HG02610 (cell line): Measurements from ENCODE around the gene SPRR1B.
"Not testable (repeated sequence)": the region's sequence is repeated elsewhere in the genome, so short reads cannot be mapped to it uniquely, and the experiment has no call there.

ENCODE experiments used
- ATAC-seq: cut with Tn5 transposase; IDR thresholded peaks from one replicate; pipeline ENCODE4 v1.9.1; 2021; ENCODE audit warnings: mild to moderate bottlenecking, moderate library complexity; ENCODE audit not compliant: unreplicated experiment

The SPRR1B gene

GRCh38 chr1:153035211-153035610, 4.2 kb downstream of the SPRR1B start:
- ATAC-seq: no peak

GRCh38 chr1:153040950-153041631, 10.1 kb downstream of the SPRR1B start, which contains the start of gene SPRR2D:
TSS of gene SPRR2D (minus strand) at chr1:153041120. CDS start at chr1:153040346, 774 bp downstream.
- no peak for ATAC-seq

GRCh38 chr1:153049211-153049610, 18.2 kb downstream of the SPRR1B start:
- no peak for ATAC-seq

GRCh38 chr1:153056111-153056510, 25.1 kb downstream of the SPRR1B start:
- not testable (repeated sequence) for ATAC-seq

- ATAC-seq: no peak
Measured at GRCh38 chr1:153057375-153057774, 26.4 kb downstream of the SPRR1B start, which contains the start of gene SPRR2A. TSS of gene SPRR2A (minus strand) at chr1:153057512. CDS start at chr1:153056735, 777 bp downstream.

- ATAC-seq: no peak
Measured at GRCh38 chr1:153058154-153058553, 27.2 kb downstream of the SPRR1B start.

- ATAC-seq: no peak
Measured at GRCh38 chr1:153058826-153059784, 28.1 kb downstream of the SPRR1B start.

- ATAC-seq: no peak
Measured at GRCh38 chr1:153070243-153070642, 39.2 kb downstream of the SPRR1B start.

- no peak for ATAC-seq
Measured at GRCh38 chr1:153071511-153071910, 40.5 kb downstream of the SPRR1B start, which contains the start of gene SPRR2B. TSS of gene SPRR2B (minus strand) at chr1:153071611. CDS start at chr1:153070839, 772 bp downstream.

GRCh38 chr1:153072806-153073726, 42.1 kb downstream of the SPRR1B start:
- no peak for ATAC-seq

- no peak for ATAC-seq
Measured at GRCh38 chr1:153081736-153082135, 50.7 kb downstream of the SPRR1B start.
